Heart left ventricle (tissue), 16 donors: ENCODE data around the gene TIAM2. TPM values are rescaled to one million over a fixed set of nuclear protein-coding genes. Genes with fewer than 3 reads are reported as not detected.
"Not testable (repeated sequence)": the region's sequence is repeated elsewhere in the genome, so short reads cannot be mapped to it uniquely, and the experiment has no call there.

Source experiments
- ATAC-seq, 4 donors: fragments of 200-7000 bp; cut with Tn5 transposase; one replicate each; pipeline ENCODE4 v1.9.1; 2020 to 2022; ENCODE audit warnings: moderate library complexity in 4 of 4, mild to moderate bottlenecking in 3 of 4, moderate number of reproducible peaks in 1 of 4
- DNase-seq, 5 donors: peaks; one replicate each; pipeline ENCODE4 v3.0.0-alpha.2; 2020
- H3K27ac ChIP-seq, 12 donors: fragments of 200-600 bp; sonication (generic) in 4 of 12; one replicate each; pipeline versions ENCODE4 v1.5.0 to v1.8.0; 2016 to 2022; ENCODE audit warnings: mild to moderate bottlenecking in 2 of 12
- H3K27me3 ChIP-seq, 9 donors: fragments of 200-600 bp; sonication (generic) in 2 of 9; one replicate each; pipeline versions ENCODE4 v1.5.1 to v1.8.0; 2016 to 2022; ENCODE audit warnings: mild to moderate bottlenecking in 3 of 9
- H3K36me3 ChIP-seq, 9 donors: fragments of 200-600 bp; sonication (generic) in 2 of 9; one replicate each; pipeline versions ENCODE4 v1.5.0 to v1.8.0; 2018 to 2022; ENCODE audit warnings: mild to moderate bottlenecking in 2 of 9
- H3K4me1 ChIP-seq, 12 donors: fragments of 200-600 bp; sonication (generic) in 4 of 12; one replicate each; pipeline versions ENCODE4 v1.5.0 to v1.8.0; 2016 to 2022; ENCODE audit warnings: mild to moderate bottlenecking in 3 of 12
- H3K4me3 ChIP-seq, 12 donors: fragments of 200-600 bp; sonication (generic) in 4 of 12; one replicate each; pipeline versions ENCODE4 v1.5.0 to v1.8.0; 2017 to 2022; ENCODE audit warnings: mild to moderate bottlenecking in 9 of 12, moderate library complexity in 4 of 12
- H3K9me3 ChIP-seq, 12 donors: fragments of 200-600 bp; sonication (generic) in 4 of 12; one replicate each; pipeline versions ENCODE4 v1.5.0 to v1.8.0; 2016 to 2022; ENCODE audit warnings: mild to moderate bottlenecking in 1 of 12
- POLR2A ChIP-seq, 2 donors: fragments of 450-650 bp; IDR thresholded peaks; one replicate each; pipeline ENCODE4 v1.6.1; 2017; ENCODE audit warnings: antibody characterized with exemption in 2 of 2, mild to moderate bottlenecking in 2 of 2, moderate library complexity in 2 of 2
- WGBS, 4 donors: extraction: QIAGEN DNeasy Blood & Tissue Kit in 2 of 4; methylation state at CpG; one replicate each; pipeline versions ENCODE4 v1.1.5 to v1.1.7; 2013 to 2018; 5-methylcytosine and 5-hydroxymethylcytosine counted together
- intact Hi-C, 10 donors: fragments of 100-400 bp; cut with DNase I; formaldehyde crosslinking; loops; one replicate each; pipeline versions ENCODE4 v1.11.1 to v1.14.2; 2022
- polyA plus RNA-seq, 2 donors: library from polyadenylated mRNA; stranded (reverse); fragments of 200-250 nt; gene quantifications; one replicate each; pipeline ENCODE4 v1.2.3, GENCODE V29; 2013
- total RNA-seq, 9 donors: library from RNA; depleted of rRNA in 2 of 9; stranded (reverse); fragments of >200 nt in 2 of 9; fragmentation: NEBNext Ultra II Directional in 3 of 9; extraction: Animal tissue kit (Norgen Biotek cat#: 25700) in 3 of 9; gene quantifications; one replicate each; pipeline versions ENCODE4 v1.1.0 to v1.2.4, GENCODE V29; 2016 to 2023
- TF ChIP-seq, protein P1 (sequence below), 12 donors: fragments of 200-600 bp; sonication (generic) in 4 of 12; IDR thresholded peaks; one replicate each; pipeline versions ENCODE4 v1.5.0 to v1.8.0; 2018 to 2022; ENCODE audit warnings: antibody characterized with exemption in 12 of 12, mild to moderate bottlenecking in 5 of 12
- donor health status: ischemic (EF 13 %, LVEDD 7.1; RV severe dilation, severe dysfunction).
- donor health status: healthy with polysubstance abuse.
- donor health status: DM: no; HTN: yes; CAD: no.
- donor health status: DM: no; HTN: no; CAD: no.
- donor health status: ischemic (EF 25% LVEDD 6.9; RV normal size, moderate dysfunction).
- donor health status: ischemic (EF 25% LVEDD 5.7; RV mildly dilated, moderate dysfunction).
- donor health status: healthy.
- donor health status: DM: yes; HTN: yes; CAD: no.
- donor health status: ischemic (EF 35%, LVEDD 5.7; RV mildly dilated, moderate dysfunction).
- donor health status: nonischemic (EF 11% LVEDD 7.7; RV severe dilation, severe dysfunction).
- donor health status: DM: yes; HTN: yes; CAD: no.
- donor health status: PGD.
- donor health status: ischemic (EF 29% LVEDD 5.4; RV normal size, mild dysfunction).
- donor health status: nonischemic (EF 23%, LVEDD 6.1; RV moderate dilation, normal function).

TIAM2 gene
- total and polyA plus RNA-seq, 11 donors, result 4.6 to 16.5 (median 12.6) TPM

DNA sequence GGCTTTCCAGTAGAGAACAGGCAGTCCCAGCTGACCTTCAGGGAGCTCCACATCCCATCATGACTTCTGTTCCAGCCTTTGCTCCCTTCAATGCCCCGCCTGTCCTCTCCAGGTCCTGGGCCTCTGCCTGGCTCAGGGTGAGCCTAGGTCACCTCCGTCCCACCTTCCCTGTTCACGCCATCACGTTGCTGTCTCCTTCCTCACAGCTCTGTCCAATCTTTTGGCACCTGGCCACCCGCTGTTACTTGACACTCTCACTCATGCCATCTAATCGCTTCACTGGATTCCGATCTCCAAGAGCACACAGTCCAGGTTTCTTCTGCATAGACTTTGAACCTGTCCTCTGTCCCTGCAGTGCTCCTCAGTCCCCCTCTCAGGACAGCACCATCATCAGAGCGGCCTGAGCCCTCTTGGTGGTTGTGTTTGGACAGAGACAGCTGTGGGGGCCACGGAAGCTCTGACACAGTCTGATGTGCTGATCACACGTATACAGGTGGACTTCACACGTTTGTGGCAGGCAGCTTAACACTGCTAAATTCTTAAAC is 34.7 kb upstream of the TIAM2 start:
- Histone ChIP-seq H3K27ac (no peak overlapping the region), H3K36me3 (peaks cover 0 to 16% (median 5%) of the 10 kb centered on the region in 9 donors), H3K4me1 (peaks cover 0 to 4% (median 0%) of the 10 kb centered on the region in 12 donors), H3K27me3 (no peaks in the 10 kb centered on the region), H3K9me3 (no peaks in the 10 kb centered on the region), H3K4me3 (no peak overlapping the region)
- DNase-seq, result peak in 3 of 5 donors; percentile 40 to 65 (median 55)
- ATAC-seq, result peak in 3 of 4 donors; percentile 44 to 81 (median 70)
- WGBS, 4 donors, result 64 to 79% (median 68%) methylated on average over 11 of the region's 11 CpGs
- no peak for TF ChIP-seq POLR2A (IDR thresholded peaks at IDR 0.05)
- TF ChIP-seq, protein P1, sequence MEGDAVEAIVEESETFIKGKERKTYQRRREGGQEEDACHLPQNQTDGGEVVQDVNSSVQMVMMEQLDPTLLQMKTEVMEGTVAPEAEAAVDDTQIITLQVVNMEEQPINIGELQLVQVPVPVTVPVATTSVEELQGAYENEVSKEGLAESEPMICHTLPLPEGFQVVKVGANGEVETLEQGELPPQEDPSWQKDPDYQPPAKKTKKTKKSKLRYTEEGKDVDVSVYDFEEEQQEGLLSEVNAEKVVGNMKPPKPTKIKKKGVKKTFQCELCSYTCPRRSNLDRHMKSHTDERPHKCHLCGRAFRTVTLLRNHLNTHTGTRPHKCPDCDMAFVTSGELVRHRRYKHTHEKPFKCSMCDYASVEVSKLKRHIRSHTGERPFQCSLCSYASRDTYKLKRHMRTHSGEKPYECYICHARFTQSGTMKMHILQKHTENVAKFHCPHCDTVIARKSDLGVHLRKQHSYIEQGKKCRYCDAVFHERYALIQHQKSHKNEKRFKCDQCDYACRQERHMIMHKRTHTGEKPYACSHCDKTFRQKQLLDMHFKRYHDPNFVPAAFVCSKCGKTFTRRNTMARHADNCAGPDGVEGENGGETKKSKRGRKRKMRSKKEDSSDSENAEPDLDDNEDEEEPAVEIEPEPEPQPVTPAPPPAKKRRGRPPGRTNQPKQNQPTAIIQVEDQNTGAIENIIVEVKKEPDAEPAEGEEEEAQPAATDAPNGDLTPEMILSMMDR (IDR thresholded peaks at IDR 0.05), result no peak
- intact Hi-C loops, result no loop called here

DNA sequence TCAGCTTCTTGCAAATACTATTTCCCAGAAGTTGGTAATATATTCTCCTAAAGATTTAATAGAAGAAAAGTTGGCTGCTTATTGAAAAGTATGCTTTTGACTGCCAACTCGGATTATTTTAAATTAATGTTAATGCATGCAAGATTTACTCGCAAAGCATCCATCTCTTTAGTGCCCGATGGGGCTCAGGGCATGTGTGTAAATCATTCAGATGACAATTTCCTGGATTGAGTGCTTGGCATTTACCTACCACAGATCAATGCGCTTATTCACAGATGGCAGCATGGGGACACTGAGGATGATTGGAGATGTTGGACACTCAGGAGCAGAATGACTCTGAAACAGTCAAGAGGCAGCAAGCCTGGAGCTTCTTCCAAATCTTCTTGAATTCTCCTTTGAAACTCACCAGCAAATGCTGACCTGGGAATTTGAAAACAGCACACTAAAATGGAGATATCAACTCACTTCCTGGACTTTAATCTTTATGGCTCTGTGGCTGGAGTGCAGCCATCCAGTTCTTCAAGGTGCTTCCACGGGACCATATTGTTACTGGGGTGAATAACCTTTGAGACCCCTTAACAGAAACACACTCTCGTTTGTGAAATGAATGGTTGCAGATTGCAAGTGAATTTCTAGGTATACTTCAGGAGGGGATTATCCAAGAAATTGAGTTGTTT is 34.1 kb upstream of the TIAM2 start:
- 91 to 96% (median 94%) methylated on average over 6 of the region's 6 CpGs for WGBS, 4 donors
- Histone ChIP-seq H3K27me3 (no peaks in the 10 kb centered on the region), H3K4me3 (no peak overlapping the region), H3K9me3 (no peaks in the 10 kb centered on the region), H3K4me1 (peaks cover 0 to 4% (median 0%) of the 10 kb centered on the region in 12 donors), H3K27ac (no peak overlapping the region), H3K36me3 (peaks cover 0 to 16% (median 5%) of the 10 kb centered on the region in 9 donors)
- intact Hi-C loops, result no loop called here
- DNase-seq (no peak), ATAC-seq (no peak)
- TF ChIP-seq POLR2A (IDR thresholded peaks at IDR 0.05), result no peak
- TF ChIP-seq, protein P1 (IDR thresholded peaks at IDR 0.05), result no peak

DNA sequence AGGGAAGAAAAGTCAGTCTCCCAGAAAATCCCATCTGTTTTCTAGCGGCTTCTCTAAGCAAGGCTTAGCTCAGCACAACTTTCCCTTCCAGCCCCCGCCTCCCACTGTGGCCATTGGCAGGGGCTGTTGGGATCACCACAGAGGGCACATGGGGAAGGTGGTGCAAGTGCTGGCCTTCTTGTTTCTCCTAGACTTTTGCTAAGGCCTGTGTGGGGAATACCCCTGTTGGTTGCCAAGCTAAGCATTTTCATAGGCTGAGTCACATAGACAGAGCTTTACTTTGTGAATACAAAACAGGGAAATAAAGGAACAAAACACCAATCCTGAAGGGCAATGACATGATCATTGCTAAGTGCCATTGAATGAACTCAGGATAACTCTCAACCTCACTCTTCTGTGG is 32.4 kb upstream of the TIAM2 start:
- peaks cover 0 to 16% (median 5%) of the 10 kb centered on the region in 9 donors for H3K36me3 ChIP-seq
- ATAC-seq (no peak), DNase-seq (no peak)
- H3K27ac ChIP-seq, result no peak overlapping the region
- 96 to 100% (median 97%) methylated on average over 2 of the region's 2 CpGs for WGBS, 4 donors
- no peak overlapping the region for H3K4me3 ChIP-seq
- TF ChIP-seq POLR2A (IDR thresholded peaks at IDR 0.05), result no peak
- TF ChIP-seq, protein P1 (IDR thresholded peaks at IDR 0.05), result no peak
- intact Hi-C loops, result no loop called here
- H3K27me3 ChIP-seq, result no peaks in the 10 kb centered on the region
- H3K4me1 ChIP-seq, result peaks cover 0 to 4% (median 0%) of the 10 kb centered on the region in 12 donors
- no peaks in the 10 kb centered on the region for H3K9me3 ChIP-seq

DNA sequence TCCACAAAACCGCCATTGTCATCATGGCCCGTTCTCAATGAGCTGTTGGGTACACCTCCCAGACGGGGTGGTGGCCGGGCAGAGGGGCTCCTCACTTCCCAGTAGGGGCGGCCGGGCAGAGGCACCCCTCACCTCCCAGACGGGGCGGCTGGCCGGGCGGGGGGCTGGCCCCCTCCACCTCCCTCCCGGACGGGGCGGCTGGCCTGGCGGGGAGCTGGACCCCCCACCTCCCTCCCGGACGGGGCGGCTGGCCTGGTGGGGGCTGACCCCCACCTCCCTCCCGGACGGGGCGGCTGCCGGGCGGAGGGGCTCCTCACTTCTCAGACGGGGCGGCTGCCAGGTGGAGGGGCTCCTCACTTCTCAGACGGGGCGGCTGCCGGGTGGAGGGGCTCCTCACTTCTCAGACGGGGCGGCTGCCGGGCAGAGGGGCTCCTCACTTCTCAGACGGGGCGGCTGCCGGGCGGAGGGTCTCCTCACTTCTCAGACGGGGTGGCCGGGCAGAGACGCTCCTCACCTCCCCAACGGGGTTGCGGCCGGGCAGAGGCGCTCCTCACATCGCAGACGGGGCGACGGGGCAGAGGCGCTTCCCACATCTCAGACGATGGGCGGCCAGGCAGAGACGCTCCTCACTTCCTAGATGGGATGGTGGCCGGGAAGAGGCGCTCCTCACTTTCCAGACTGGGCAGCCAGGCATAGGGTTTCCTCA is 28.9 kb upstream of the TIAM2 start:
- DNase-seq, H3K27me3 ChIP-seq, H3K27ac ChIP-seq, intact Hi-C loops, H3K9me3 ChIP-seq, ATAC-seq, H3K4me1 ChIP-seq, H3K4me3 ChIP-seq: not testable (repeated sequence)
- 94 to 98% (median 95%) methylated on average over 12 to 48 of the region's 51 CpGs for WGBS, 4 donors
- peaks cover 0 to 16% (median 4%) of the 10 kb centered on the region in 9 donors for H3K36me3 ChIP-seq
